Measurements from ENCODE around the gene PRKCZ. TPM values are rescaled to one million over a fixed set of nuclear protein-coding genes. Genes with fewer than 3 reads are reported as not detected.

Gene PRKCZ
- total and polyA plus RNA-seq, 9 of the 15 experiments (the other 6 are each of a cell fraction or from before 2014, with no cell fraction given), result 0.07 to 3.1 (median 1.3) TPM

GRCh38 chr1:2003541-2004131, 46.6 kb upstream of the PRKCZ start, which contains the start of gene CFAP74 (continued):
- TF ChIP-seq ZNF407 (IDR thresholded peaks at IDR 0.05; ENCODE audit: low read depth), result no peak
- no peak for TF ChIP-seq MEF2A (IDR thresholded peaks at IDR 0.05; ENCODE audit: control insufficient read depth, low read depth, low read length)
- no peak for TF ChIP-seq SIX5 (IDR thresholded peaks at IDR 0.05; ENCODE audit: borderline replicate concordance in 1 of 2, insufficient read depth in 1 of 2, low read depth in 1 of 2, low read length in 2 of 2)
- TF ChIP-seq CHD2 (IDR thresholded peaks at IDR 0.05; ENCODE audit: low read depth, low read length), result no peak
- TF ChIP-seq TFAM (CRISPR knock-in tag; conservative IDR thresholded peaks at IDR 0.05), result no peak
- no peak for TF ChIP-seq BCL6 (CRISPR knock-in tag; IDR thresholded peaks at IDR 0.05)
- no peak for TF ChIP-seq LCOR (CRISPR knock-in tag; IDR thresholded peaks at IDR 0.05)
- TF ChIP-seq NR3C1 (CRISPR knock-in tag; IDR thresholded peaks at IDR 0.05), result no peak
- no peak for TF ChIP-seq ZNF143 (CRISPR knock-in tag; IDR thresholded peaks at IDR 0.05)
- TF ChIP-seq ZFP36 (IDR thresholded peaks at IDR 0.05; ENCODE audit: low read depth, low read length, partially characterized antibody), result no peak
- no peak for TF ChIP-seq SMARCA4 (IDR thresholded peaks at IDR 0.05)
